ENCODE results near the gene POLR2A.

Gene POLR2A

GRCh38 chr17:7484067-7484918 lies at the start of gene POLR2A:
TSS of gene POLR2A (plus strand) at chr17:7484366.
- DNase-seq (ENCODE audit: low spot score): peak; percentile 100

GRCh38 chr17:7435676-7436555 lies 48.2 kb upstream of the POLR2A start:
- no peak for DNase-seq (ENCODE audit: low spot score)

GRCh38 chr17:7436556-7437368 lies 47.4 kb upstream of the POLR2A start:
- DNase-seq (ENCODE audit: low spot score): peak; percentile 91

GRCh38 chr17:7437369-7437863 lies 46.8 kb upstream of the POLR2A start:
- DNase-seq (ENCODE audit: low spot score): no peak

- DNase-seq (ENCODE audit: low spot score): peak; percentile 45
These were observed 46.1 kb upstream of the POLR2A start for GRCh38 chr17:7437950-7438614.

GRCh38 chr17:7438656-7439460 lies 45.3 kb upstream of the POLR2A start:
- DNase-seq (ENCODE audit: low spot score): no peak

GRCh38 chr17:7439462-7440112 lies 44.6 kb upstream of the POLR2A start, which contains the start of gene FGF11:
TSS of gene FGF11 (plus strand) at chr17:7439512. CDS start at chr17:7439621, 109 bp downstream.
- no peak for DNase-seq (ENCODE audit: low spot score)

GRCh38 chr17:7440113-7440833 lies 43.9 kb upstream of the POLR2A start:
- no peak for DNase-seq (ENCODE audit: low spot score)

GRCh38 chr17:7440834-7441195 lies 43.4 kb upstream of the POLR2A start:
- no peak for DNase-seq (ENCODE audit: low spot score)

GRCh38 chr17:7441266-7441665 lies 42.9 kb upstream of the POLR2A start:
- DNase-seq (ENCODE audit: low spot score): no peak

GRCh38 chr17:7442142-7442541 lies 42.0 kb upstream of the POLR2A start:
- DNase-seq (ENCODE audit: low spot score): no peak

GRCh38 chr17:7443499-7444485 lies 40.4 kb upstream of the POLR2A start:
- DNase-seq (ENCODE audit: low spot score): no peak

GRCh38 chr17:7444682-7445618 lies 39.2 kb upstream of the POLR2A start, which contains the start of gene CHRNB1:
TSS of gene CHRNB1 (plus strand) at chr17:7445061. CDS start at chr17:7445128, 67 bp downstream.
- DNase-seq (ENCODE audit: low spot score): peak; percentile 85

GRCh38 chr17:7445619-7445968 lies 38.6 kb upstream of the POLR2A start:
- no peak for DNase-seq (ENCODE audit: low spot score)

GRCh38 chr17:7448461-7448860 lies 35.7 kb upstream of the POLR2A start:
- no peak for DNase-seq (ENCODE audit: low spot score)

- no peak for DNase-seq (ENCODE audit: low spot score)
These were observed 24.1 kb upstream of the POLR2A start for GRCh38 chr17:7459961-7460545.

Data from AG20443 (cell line).